Measurements from ENCODE around the gene VASP. TPM values are rescaled to one million over a fixed set of nuclear protein-coding genes. Genes with fewer than 3 reads are reported as not detected.

VASP gene
- total RNA-seq, 1 donor from 2014 or later: 59.0 TPM

GRCh38 chr19:45517641-45518468 is 10.6 kb downstream of the VASP start:
- Histone ChIP-seq H3K4me3 (ENCODE audit: low read depth, low read length) (no peak overlapping the region), H3K27me3 (ENCODE audit: control insufficient read depth, insufficient read depth, low read length) (no peaks in the 10 kb centered on the region), H3K36me3 (ENCODE audit: control insufficient read depth, insufficient read depth, low read length) (peaks cover 31% of the 10 kb centered on the region)
- TF ChIP-seq CTCF (IDR thresholded peaks at IDR 0.05; ENCODE audit: insufficient read depth, low read length, severe bottlenecking): no peak
- FAIRE-seq (no peak), DNase-seq (ENCODE audit: low read depth) (no peak)

- peaks cover 29% of the 10 kb centered on the region for H3K36me3 ChIP-seq (ENCODE audit: control insufficient read depth, insufficient read depth, low read length)
- DNase-seq (ENCODE audit: low read depth): no peak
- no peak for FAIRE-seq
Observed at GRCh38 chr19:45518469-45518826, 11.2 kb downstream of the VASP start.

GRCh38 chr19:45522010-45522941 is 15.0 kb downstream of the VASP start:
- no peak overlapping the region for H3K4me3 ChIP-seq (ENCODE audit: low read depth, low read length)
- H3K36me3 ChIP-seq (ENCODE audit: control insufficient read depth, insufficient read depth, low read length): peaks cover 32% of the 10 kb centered on the region
- FAIRE-seq (no peak), DNase-seq (ENCODE audit: low read depth) (no peak)
- no peak for TF ChIP-seq CTCF (IDR thresholded peaks at IDR 0.05; ENCODE audit: insufficient read depth, low read length, severe bottlenecking)
- no peaks in the 10 kb centered on the region for H3K27me3 ChIP-seq (ENCODE audit: control insufficient read depth, insufficient read depth, low read length)

More at GRCh38 chr19:45518469-45518826, 11.2 kb downstream of the VASP start:
- no peak overlapping the region for H3K4me3 ChIP-seq (ENCODE audit: low read depth, low read length)
- no peak for TF ChIP-seq CTCF (IDR thresholded peaks at IDR 0.05; ENCODE audit: insufficient read depth, low read length, severe bottlenecking)
- H3K27me3 ChIP-seq (ENCODE audit: control insufficient read depth, insufficient read depth, low read length): no peaks in the 10 kb centered on the region

GRCh38 chr19:45523642-45524256 is 16.5 kb downstream of the VASP start:
- Histone ChIP-seq H3K36me3 (ENCODE audit: control insufficient read depth, insufficient read depth, low read length) (peaks cover 28% of the 10 kb centered on the region), H3K27me3 (ENCODE audit: control insufficient read depth, insufficient read depth, low read length) (no peaks in the 10 kb centered on the region), H3K4me3 (ENCODE audit: low read depth, low read length) (no peak overlapping the region)
- DNase-seq (ENCODE audit: low read depth) (peak; percentile 70), FAIRE-seq (peak; percentile 80)
- peak; percentile 81 for TF ChIP-seq CTCF (IDR thresholded peaks at IDR 0.05; ENCODE audit: insufficient read depth, low read length, severe bottlenecking)

- TF ChIP-seq CTCF (IDR thresholded peaks at IDR 0.05; ENCODE audit: insufficient read depth, low read length, severe bottlenecking): no peak
- Histone ChIP-seq H3K27me3 (ENCODE audit: control insufficient read depth, insufficient read depth, low read length) (no peaks in the 10 kb centered on the region), H3K36me3 (ENCODE audit: control insufficient read depth, insufficient read depth, low read length) (peaks cover 28% of the 10 kb centered on the region), H3K4me3 (ENCODE audit: low read depth, low read length) (no peak overlapping the region)
- DNase-seq (ENCODE audit: low read depth): no peak
- no peak for FAIRE-seq
Observed at GRCh38 chr19:45524575-45525129, 17.4 kb downstream of the VASP start.

Data from bronchial epithelial cell (primary cell).